Measurements from ENCODE around the gene DCLK1.

- no peak for TF ChIP-seq CTCF (IDR thresholded peaks at IDR 0.05)
- peak; percentile 37 to 79 for TF ChIP-seq POLR2AphosphoS5 (IDR thresholded peaks at IDR 0.05; ENCODE audit: insufficient read depth in 1 of 2, low read depth in 1 of 2)
- TF ChIP-seq POLR2A (IDR thresholded peaks at IDR 0.05) = no peak
Measured at GRCh38 chr13:35979361-35979951, 151.7 kb downstream of the DCLK1 start.

Data from vagina (tissue), 2 donors.